ENCODE results near the gene TSPAN9. TPM values are rescaled to one million over a fixed set of nuclear protein-coding genes. Genes with fewer than 3 reads are reported as not detected.

Gene TSPAN9
- total RNA-seq, 2 donors from 2014 or later = 14.0 to 18.5 TPM

DNA sequence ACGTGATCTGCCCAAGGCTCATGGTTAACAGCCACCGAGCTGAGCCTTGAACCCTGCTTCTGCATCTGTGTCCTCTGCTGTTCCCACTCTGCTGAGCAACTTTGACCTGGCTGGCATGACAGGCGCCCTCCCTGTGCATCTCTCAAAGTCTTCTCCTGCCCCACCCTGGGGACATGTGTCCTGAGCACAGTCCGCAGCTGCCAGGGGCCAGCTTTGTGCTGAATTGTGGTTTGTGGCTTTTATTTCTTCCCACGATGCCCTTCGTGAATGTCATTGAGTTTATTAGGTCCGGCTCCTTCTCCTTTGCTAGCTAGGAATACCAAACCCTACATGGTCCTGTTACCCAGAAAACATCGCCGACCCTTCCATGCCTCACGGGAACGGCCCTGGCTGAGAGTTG, 161.0 kb downstream of the TSPAN9 start:
- Histone ChIP-seq H3K4me3 (no peak overlapping the region), H3K27me3 (no peaks in the 10 kb centered on the region), H3K36me3 (replicated peaks in 1 of 2; ENCODE audit: insufficient read depth in 1 of 2, low read depth in 2 of 2) (no peaks in the 10 kb centered on the region), H3K27ac (no peak overlapping the region), H3K9me3 (no peaks in the 10 kb centered on the region), H3K4me1 (peaks cover 15% of the 10 kb centered on the region)
- DNase-seq = no peak
- TF ChIP-seq, protein P1, sequence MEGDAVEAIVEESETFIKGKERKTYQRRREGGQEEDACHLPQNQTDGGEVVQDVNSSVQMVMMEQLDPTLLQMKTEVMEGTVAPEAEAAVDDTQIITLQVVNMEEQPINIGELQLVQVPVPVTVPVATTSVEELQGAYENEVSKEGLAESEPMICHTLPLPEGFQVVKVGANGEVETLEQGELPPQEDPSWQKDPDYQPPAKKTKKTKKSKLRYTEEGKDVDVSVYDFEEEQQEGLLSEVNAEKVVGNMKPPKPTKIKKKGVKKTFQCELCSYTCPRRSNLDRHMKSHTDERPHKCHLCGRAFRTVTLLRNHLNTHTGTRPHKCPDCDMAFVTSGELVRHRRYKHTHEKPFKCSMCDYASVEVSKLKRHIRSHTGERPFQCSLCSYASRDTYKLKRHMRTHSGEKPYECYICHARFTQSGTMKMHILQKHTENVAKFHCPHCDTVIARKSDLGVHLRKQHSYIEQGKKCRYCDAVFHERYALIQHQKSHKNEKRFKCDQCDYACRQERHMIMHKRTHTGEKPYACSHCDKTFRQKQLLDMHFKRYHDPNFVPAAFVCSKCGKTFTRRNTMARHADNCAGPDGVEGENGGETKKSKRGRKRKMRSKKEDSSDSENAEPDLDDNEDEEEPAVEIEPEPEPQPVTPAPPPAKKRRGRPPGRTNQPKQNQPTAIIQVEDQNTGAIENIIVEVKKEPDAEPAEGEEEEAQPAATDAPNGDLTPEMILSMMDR (IDR thresholded peaks at IDR 0.05) = no peak
- TF ChIP-seq POLR2A (IDR thresholded peaks at IDR 0.05) = no peak
- 88 to 89% methylated on average over 11 of the region's 11 CpGs for WGBS, 2 donors
- intact Hi-C loops (cut with DNase I) = no loop called here
- no peak for ATAC-seq

DNA sequence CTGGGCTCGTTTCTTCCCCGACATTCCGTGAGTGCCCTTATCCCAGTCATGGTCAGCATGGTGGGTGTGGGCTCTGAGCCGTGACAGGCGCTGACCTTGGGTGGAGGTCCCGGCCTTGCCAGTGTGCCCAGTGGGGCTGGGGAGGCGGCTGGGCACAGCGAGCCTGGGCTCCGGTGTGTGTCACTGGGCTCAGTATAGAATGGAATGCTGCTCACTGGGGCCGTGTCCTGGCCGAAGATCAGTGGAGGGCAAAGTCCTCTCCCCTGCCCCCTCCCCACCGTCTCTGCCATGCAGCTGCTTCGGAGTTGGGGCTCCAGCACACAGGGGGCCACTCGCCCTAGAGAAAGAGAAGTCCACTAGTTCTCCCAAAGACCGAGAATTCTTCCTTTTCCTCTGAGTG, 164.4 kb downstream of the TSPAN9 start:
- TF ChIP-seq, protein P1 (IDR thresholded peaks at IDR 0.05) = no peak
- no peak for TF ChIP-seq POLR2A (IDR thresholded peaks at IDR 0.05)

DNA sequence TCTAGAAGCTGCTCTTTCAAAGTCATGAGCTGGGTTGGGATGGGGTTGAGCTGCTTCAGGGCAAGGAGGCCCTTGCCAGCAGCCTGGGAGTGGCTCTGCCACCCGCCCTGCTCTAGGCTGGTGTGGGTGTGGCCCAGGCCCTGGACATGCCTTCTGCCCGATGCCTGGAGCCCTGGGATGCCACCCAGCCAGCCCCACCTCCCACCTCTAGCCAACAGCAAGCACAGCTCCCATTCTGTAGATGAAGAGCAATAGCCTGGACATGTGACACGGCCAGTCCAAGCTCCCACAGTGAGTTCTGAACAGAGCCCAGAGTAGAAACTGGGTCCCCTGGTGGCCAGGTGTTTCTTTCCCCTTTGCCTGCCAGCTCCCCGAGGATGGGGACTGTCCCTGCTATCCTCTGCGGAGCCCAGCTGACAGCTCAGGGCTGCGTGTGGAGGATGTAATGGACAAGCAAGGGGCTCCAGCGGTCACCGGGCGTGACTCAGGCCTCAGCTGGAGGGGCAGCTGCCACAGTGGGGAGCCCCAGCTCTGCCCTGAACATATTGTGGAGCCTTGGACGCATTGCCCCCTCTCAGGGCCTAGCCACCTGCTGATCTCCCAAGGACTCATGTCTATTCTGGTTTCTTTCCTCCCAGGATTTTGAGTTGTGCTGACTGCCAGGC, 165.2 kb downstream of the TSPAN9 start:
- WGBS, 2 donors = 81 to 86% methylated on average over 7 to 10 of the region's 10 CpGs
- intact Hi-C loops (cut with DNase I) = no loop called here
- H3K36me3 ChIP-seq (replicated peaks in 1 of 2; ENCODE audit: insufficient read depth in 1 of 2, low read depth in 2 of 2) = no peaks in the 10 kb centered on the region
- peak; percentile 19 for ATAC-seq
- H3K27ac ChIP-seq = peak overlapping the region in 2 of 4 donors; percentile 9 to 51
- no peak overlapping the region for H3K4me3 ChIP-seq
- H3K9me3 ChIP-seq = no peaks in the 10 kb centered on the region
- TF ChIP-seq, protein P1 (IDR thresholded peaks at IDR 0.05) = peak in 2 of 7 experiments; percentile 7 to 12
- no peak for TF ChIP-seq POLR2A (IDR thresholded peaks at IDR 0.05)
- H3K4me1 ChIP-seq = peaks cover 23% of the 10 kb centered on the region
- peak in 2 of 4 donors; percentile 34 to 38 for DNase-seq
- no peaks in the 10 kb centered on the region for H3K27me3 ChIP-seq

More for the DNA sequence above, 164.4 kb downstream of the TSPAN9 start:
- DNase-seq (peak in 2 of 4 donors; percentile 22 to 36), ATAC-seq (peak; percentile 39)
- intact Hi-C loops (cut with DNase I) = no loop called here
- Histone ChIP-seq H3K27me3 (no peaks in the 10 kb centered on the region), H3K4me3 (no peak overlapping the region), H3K36me3 (replicated peaks in 1 of 2; ENCODE audit: insufficient read depth in 1 of 2, low read depth in 2 of 2) (no peaks in the 10 kb centered on the region), H3K4me1 (peaks cover 23% of the 10 kb centered on the region), H3K27ac (peak overlapping the region in 2 of 4 donors; percentile 6 to 51), H3K9me3 (no peaks in the 10 kb centered on the region)
- WGBS, 2 donors = 61 to 64% methylated on average over 6 to 15 of the region's 15 CpGs

DNA sequence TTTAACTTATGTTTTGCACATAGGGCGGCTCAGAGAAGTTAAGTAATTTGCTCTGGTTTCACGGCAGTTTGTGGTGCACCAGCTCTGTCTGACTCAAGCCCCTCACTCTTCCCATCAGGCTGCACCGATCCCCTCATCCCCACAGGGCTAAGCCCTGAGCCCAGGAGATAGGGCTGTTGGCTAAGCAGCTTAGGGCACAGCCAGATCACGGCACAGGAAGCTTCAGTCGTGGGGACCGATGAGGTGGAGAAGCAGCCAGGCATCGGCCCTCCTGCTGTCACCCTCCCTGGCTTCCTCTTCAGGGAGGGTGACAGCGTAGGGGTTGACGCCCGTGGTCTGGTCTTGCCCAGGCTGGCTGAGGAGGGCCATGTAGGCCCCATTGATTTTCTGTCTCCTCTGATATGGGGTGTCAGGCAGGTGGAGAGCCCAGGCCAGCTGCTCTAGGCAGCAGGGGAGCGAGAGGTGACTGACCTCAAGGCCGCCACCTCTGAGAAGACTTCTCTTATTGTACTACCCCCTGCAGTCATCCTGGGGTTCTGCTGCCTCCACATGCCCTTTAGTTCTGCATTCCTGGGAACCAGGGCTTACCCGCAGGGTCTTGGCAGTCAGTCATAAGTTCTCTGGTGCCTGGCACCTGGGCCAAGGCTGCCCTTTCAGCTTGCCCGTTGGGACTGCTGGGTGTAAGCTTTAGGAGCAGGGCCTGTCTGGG, 166.4 kb downstream of the TSPAN9 start:
- intact Hi-C loops (cut with DNase I) = no loop called here
- 56 to 68% methylated on average over 9 to 14 of the region's 14 CpGs for WGBS, 2 donors
- Histone ChIP-seq H3K4me1 (peaks cover 23% of the 10 kb centered on the region), H3K27ac (peak overlapping the region in 3 of 4 donors; percentile 44 to 58 (median 48)), H3K27me3 (no peaks in the 10 kb centered on the region), H3K9me3 (no peaks in the 10 kb centered on the region), H3K4me3 (no peak overlapping the region), H3K36me3 (replicated peaks in 1 of 2; ENCODE audit: insufficient read depth in 1 of 2, low read depth in 2 of 2) (no peaks in the 10 kb centered on the region)
- TF ChIP-seq, protein P1 (IDR thresholded peaks at IDR 0.05) = peak in 3 of 7 experiments; percentile 12 to 30 (median 26)
- no peak for TF ChIP-seq POLR2A (IDR thresholded peaks at IDR 0.05)
- ATAC-seq (peak; percentile 68), DNase-seq (peak; percentile 22 to 49 (median 38))

Measured in body of pancreas (tissue), 4 donors.